DOHH2 (cell line): ENCODE data around the gene MLH1.

Experiments used
- EZH2phosphoT487 ChIP-seq: fragments of 200-600 bp; sonication (generic); IDR thresholded peaks from 2 replicates; pipeline ENCODE4 v1.6.1; 2017; ENCODE audit warnings: borderline replicate concordance, mild to moderate bottlenecking, antibody characterized with exemption, low read length, moderate library complexity, mixed read lengths
- TF ChIP-seq, protein P1 (sequence below): fragments of 200-600 bp; sonication (generic); IDR thresholded peaks from one replicate; pipeline ENCODE4 v1.5.1; 2014; ENCODE audit warnings: antibody characterized with exemption, mild to moderate bottlenecking, low read depth, low read length; ENCODE audit not compliant: poor library complexity, severe bottlenecking

DNA sequence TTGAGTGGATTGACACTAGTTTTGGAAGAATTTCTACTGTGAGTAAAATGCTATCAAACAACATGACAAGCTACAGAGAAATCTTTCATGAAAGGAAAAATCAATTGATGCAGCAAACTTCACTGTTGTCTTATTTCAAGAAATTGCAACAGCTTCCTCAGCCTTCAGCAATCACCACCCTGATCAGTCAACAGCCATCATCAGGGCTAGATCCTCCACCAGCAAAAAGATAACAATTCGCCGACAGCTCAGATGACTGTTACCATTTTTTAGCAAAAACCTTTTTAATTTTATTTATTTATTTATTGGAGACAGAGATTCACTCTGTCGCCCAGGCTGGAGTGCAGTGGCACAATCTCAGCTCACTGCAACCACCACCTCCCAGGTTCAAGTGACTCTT, 44.0 kb downstream of the MLH1 start:
- TF ChIP-seq, protein P1, sequence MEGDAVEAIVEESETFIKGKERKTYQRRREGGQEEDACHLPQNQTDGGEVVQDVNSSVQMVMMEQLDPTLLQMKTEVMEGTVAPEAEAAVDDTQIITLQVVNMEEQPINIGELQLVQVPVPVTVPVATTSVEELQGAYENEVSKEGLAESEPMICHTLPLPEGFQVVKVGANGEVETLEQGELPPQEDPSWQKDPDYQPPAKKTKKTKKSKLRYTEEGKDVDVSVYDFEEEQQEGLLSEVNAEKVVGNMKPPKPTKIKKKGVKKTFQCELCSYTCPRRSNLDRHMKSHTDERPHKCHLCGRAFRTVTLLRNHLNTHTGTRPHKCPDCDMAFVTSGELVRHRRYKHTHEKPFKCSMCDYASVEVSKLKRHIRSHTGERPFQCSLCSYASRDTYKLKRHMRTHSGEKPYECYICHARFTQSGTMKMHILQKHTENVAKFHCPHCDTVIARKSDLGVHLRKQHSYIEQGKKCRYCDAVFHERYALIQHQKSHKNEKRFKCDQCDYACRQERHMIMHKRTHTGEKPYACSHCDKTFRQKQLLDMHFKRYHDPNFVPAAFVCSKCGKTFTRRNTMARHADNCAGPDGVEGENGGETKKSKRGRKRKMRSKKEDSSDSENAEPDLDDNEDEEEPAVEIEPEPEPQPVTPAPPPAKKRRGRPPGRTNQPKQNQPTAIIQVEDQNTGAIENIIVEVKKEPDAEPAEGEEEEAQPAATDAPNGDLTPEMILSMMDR: no peak
- no peak for TF ChIP-seq EZH2phosphoT487
